GM21526 (cell line): ENCODE measurements around the gene DUSP22.
"Not testable (repeated sequence)": the region's sequence is repeated elsewhere in the genome, so short reads cannot be mapped to it uniquely, and the experiment has no call there.

ENCODE experiments used
- ATAC-seq: cut with Tn5 transposase; IDR thresholded peaks from one replicate; pipeline ENCODE4 v1.9.1; 2021; ENCODE audit warnings: moderate library complexity; ENCODE audit not compliant: unreplicated experiment, low FRiP score

Gene DUSP22, protein sequence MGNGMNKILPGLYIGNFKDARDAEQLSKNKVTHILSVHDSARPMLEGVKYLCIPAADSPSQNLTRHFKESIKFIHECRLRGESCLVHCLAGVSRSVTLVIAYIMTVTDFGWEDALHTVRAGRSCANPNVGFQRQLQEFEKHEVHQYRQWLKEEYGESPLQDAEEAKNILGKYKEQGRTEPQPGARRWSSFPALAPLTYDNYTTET

DNA sequence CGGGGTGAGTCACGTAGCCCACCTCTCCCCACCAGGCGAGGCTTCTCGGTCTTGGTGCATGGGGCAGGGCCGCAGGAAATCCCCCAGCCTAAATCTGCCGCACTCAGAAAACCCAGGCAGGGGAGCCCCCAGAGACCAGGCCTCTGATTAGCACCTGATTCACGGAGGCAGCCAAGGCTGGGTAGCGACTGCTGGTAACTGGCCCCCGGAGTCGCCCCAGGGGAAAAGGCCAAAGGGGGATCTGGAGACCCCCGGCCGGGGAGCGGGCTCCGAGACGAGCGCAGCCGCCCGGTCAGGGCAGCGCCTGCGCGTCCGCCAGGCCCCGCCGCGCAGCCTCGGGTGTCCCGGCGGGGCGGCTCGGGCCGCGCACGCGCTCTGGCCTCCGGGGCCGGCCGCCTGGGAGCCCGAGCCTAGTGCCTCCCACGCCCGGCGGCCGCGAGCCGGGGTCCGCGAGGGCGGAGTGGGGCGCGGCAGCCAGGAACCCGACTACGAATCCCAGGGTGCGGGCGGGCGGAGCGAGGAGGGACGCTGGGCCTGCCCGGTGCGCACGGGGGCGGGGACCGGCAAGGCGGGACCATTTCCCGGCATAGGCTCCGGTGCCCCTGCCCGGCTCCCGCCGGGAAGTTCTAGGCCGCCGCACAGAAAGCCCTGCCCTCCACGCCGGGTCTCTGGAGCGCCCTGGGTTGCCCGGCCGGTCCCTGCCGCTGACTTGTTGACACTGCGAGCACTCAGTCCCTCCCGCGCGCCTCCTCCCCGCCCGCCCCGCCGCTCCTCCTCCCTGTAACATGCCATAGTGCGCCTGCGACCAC, at the start of gene DUSP22:
Gene DUSP22 (plus strand): TSS at position 791 of the 809 bp plus-strand sequence. CDS start 53 bp downstream, outside the sequence.
- ATAC-seq = peak; percentile 47

DNA sequence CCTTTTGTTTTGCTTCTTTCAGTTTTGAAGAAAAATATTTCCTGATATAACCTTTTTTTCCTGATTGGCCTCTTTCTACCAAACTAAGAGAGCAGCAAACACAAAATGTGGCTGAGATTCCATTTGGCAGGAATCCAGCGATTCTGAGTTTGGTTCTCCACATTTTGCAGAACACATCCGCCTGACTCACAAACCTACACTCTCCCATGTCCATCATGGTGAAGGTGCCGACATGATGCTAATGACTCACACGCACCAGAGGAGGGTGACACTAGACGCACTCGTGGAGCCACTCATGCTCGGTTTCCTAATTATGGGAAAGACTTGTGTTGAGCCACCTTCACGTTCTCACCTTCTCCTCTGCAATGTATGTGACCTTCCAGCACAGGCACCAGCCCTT, 45.9 kb upstream of the DUSP22 start:
- ATAC-seq = no peak

DNA sequence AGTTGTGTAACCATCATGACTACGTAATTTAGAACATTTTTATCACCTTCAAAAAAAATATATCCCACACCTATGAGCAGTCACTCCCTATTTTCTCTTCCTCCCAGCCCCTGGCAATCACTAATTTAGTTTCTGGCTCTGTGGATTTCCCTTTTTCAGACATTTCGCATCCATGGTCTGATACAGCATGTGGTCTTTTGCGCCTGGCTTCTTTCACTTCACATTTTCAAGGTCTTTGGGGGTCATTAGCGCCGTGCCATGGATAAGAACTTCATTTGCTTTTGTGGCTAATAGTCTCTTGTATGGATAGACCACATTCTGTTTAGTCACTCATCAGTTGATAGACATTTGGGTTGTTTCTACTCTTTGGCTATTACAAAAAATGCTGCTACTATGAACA, 44.9 kb upstream of the DUSP22 start:
- no peak for ATAC-seq

DNA sequence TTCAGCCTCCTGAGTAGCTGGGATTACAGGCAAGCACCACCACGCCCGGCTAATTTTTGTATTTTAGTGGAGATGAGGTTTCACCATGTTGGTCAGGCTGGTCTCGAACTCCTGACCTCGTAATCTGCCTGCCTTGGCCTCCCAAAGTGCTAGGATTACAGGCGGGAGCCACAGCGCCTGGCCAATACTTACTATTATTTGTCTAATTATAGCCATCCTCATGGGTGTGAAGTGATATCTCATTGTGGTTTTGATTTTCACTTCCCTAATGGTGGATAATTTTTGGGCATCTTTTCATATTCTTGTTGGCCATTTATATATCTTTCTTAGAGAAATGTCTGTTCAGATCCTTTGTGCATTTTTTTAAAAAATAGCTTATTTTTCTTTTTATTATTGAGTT, 44.2 kb upstream of the DUSP22 start:
- ATAC-seq = not testable (repeated sequence)

DNA sequence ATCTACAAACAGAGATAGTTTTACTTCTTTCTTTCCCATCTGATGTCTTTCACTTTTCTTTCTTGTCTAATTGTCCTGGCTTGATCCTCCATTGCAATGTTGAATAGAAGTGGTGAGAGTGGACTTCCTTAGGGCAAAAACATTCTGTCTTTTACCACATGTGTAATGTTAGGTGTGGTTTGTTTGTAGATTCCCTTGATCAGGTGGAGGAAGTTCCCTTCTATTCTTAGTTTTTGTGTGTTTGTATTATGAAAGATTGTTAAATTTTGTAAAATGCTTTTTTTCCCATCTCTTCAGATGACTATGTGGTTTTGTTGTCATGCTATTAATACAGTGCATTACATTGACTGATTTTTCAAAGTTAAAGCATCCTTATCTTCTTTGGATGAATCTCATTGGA, 41.6 kb upstream of the DUSP22 start:
- ATAC-seq = no peak

DNA sequence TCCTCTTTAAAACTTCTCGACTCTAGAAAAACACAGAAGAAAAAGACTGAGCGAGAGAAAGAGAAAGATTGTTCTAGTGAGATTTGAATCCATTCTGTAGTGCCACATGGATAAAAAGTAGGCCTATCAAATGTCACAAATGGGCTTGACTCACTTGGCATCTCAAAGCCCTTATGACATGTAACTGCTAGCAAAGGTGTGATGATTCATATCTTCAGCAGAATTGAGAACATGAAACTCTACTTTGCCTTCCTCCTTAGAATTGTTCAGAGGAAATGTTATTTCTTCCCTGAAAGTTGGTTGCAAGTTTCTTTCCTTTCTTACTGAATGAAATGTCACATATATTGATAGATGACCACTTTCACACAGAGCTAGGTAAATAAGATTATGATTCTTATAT, 40.4 kb upstream of the DUSP22 start:
- no peak for ATAC-seq

DNA sequence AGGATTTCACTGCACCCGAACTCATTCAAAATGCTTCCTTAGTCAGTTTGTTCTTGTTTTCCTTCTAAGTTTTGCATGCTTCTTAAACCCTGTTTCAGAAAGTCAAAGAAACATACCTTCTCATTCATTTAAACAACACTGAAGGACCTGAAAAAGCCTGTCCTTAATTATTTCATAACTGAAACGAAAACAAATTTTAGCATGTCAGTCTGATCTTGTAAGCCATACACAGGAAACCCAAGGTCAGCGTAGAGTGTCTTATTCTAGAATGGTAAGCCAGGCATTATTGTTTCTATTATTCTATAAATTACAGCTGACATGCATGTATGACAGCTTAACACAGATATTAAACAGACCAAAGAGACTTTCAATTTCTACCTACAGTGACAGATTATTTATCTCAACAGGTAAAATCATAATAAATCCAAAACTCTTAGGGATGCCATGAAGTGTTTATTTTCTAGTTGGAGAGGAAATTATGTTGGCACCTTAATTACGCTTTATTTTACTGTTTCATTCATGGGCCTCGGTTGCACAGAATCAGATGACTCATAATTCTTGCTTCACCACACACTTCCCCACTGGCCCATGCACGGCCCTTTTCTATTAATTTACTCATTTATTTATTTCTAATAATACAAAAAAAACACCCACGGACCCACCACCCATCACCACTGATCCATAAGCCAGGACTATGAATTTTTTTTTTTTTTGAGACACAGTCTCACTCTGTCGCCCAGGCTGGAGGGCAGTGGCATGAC, 39.3 kb upstream of the DUSP22 start:
- ATAC-seq = no peak

DNA sequence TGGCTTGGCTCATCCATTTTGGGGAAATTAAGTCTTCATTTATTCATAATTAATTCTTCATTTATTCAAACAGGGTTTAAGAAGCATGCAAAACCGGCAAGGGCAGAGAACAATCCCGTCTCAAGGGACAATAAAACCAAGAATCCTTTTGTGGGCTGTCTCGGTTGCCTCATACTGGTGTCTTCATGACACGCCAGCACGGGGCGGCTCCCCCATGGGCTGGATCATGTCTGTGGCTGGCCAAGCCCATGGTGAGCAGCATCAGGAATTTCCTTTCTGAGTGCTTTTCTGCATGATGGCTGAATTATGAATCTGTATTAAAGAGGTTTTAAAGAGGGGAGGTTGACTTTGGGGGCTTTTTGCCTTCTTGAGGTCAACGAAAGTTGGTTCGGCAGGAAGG, 38.3 kb upstream of the DUSP22 start:
- ATAC-seq = no peak

DNA sequence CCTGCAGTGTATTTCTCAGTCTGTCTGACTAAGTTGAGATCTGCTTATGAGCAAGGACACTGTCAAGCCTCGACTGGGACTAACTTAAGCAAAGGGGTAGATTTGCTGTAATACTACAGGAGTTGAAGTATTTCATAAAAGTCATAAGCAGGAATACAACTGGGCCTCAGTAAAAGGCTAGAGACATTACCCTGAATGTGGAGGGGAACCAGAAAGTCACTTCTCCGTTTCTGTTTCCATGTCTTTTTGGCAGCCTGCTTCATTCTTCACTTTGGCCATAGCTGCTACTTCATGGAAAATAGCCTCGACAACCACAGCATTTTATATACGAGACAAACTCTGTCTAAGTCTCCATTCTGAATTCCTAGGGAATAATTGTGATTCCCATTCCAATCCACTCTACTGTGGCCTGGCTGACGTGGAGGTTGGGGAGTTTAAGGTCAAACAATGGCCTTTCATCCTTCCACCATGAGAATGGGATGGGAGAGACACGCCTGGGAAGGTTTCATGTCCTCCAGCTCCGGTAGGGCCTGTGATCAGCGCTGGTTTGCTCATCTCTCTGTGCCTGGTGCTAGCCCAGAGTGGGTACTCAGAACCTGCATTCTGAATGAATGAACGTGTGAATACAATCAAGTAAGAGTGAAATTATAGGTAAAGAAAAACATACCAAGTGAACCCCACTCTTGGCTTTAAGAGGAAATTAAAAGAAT, 37.1 kb upstream of the DUSP22 start:
- ATAC-seq = no peak

DNA sequence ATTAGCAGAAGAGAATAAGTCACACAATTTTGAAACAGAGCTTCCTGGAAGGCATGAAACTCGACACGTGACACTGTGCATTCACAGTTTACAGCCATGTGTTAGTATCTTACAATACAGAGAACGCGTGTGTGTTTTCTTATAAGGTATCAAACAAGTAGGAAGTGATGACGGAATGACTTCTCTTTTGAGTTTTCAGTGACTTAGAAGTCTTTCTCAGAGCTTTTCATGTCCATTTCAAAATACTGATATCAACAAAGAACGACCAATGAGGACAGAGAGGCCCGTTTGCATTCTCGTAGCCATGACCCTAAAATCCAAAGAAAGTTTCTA, 36.6 kb upstream of the DUSP22 start:
- no peak for ATAC-seq

DNA sequence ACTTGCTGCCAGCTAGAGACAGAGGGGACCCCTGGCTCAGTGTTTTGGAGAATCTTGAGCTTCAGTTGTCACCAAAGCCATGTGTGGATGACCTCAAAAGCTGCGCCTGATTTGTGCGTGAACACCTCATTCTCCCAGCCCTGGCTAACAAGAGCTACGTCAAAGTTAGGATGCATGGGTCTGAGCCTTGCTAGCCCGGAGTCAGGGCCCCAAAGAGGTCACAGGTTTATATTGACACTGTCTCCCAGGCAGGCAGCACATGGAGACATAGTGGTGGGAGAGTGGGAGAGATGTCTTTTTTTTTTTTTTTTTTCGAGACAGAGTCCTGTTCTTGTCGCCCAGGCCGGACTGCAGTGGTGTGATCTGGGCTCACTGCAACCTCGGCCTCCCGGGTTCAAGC, 36.1 kb upstream of the DUSP22 start:
- ATAC-seq = no peak

DNA sequence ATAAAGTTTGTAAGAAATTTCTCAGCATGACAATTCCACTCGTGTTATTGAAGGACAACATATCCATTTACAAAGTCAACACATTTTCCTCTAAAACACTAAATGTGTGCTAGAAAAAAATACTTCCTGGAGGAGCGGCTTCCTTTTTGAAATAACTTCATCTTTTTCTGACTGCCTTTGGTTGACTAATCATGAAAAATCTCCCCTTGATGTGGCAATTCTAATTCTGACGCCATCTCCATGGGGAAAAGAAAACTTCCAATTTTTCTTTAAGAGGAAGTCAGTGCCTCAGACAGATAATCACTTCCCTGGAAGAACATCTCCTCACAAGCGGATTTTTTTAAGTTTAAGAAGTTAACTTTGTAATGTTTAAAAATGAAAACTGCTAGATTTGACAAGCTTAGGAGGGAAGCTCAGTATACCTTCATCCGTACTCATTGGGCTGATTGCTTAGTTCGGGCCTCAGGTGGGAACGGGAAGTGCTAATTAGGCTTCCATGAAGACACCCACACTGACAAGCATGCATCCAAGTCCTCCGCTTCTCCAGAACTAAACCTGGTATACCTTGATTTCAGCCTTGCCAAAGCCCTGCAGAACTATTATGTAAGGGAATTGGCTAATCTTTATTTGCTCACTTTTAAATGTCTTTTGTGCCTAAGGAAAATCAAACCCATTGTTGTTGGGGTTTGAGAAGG, 35.1 kb upstream of the DUSP22 start:
- no peak for ATAC-seq

DNA sequence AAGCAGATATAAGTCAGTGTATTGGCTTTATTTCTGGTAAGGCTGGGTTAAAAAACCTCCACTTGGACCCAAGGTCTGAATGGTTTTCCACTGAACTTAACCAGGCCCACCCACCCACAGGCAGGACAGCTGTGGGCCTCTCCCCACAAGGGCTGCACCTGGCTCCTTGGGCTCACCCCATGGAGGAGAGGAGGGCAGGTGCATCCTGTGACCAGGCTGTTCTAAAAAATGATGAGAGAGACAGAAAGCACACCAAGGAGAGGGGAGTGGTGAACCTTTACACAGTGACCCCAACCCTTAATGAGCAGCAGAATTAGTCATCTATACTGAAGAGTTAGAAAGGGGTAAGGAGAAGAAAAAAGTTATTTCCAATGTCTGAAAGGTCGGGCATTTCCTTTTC, 34.5 kb upstream of the DUSP22 start:
- ATAC-seq = no peak

DNA sequence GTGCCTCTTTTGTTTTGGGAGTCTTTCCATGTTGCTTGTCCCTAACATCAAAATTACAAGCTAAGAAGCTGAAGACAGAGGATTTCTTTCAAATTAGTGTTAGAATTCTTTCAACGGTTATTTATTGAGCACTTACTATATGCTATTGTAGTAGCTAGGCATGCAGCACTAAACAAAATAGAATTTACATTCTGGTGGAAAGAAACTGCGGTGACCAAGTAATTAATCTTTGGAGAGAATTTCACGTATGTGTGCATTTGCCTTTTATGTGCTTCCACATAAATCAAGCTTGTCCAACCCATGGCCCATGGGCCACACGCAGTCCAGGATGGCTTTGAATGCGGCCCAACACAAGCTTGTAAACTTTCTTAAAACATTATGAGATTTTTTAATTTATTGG, 33.0 kb upstream of the DUSP22 start:
- ATAC-seq = no peak

DNA sequence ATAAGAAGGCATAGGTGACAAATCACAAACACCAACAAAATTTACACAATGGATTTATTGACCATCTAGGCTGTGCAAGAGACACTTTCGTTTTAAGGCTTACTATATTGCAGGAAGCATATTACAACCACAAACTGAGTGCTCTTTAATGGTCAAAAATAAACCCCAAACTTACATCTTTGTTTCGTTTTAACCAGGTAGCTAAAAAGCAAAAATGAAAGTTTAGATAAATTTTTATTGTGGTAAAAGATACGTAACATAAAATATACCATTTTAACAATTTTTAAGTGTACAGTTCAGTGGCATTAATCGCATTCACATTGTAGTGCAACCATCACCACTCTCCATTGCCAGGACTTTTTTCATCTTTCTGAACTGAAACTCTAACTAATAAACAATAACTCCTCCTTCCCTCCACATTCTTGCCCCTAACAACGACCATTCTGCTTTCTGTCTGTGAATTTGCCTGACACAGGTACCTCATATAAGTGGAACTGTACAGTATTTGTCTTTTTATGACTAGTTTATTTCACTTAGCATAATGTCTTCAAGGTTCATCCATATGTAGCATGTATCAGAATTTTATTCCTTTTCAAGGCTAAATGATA, 32.3 kb upstream of the DUSP22 start:
- peak; percentile 76 for ATAC-seq

DNA sequence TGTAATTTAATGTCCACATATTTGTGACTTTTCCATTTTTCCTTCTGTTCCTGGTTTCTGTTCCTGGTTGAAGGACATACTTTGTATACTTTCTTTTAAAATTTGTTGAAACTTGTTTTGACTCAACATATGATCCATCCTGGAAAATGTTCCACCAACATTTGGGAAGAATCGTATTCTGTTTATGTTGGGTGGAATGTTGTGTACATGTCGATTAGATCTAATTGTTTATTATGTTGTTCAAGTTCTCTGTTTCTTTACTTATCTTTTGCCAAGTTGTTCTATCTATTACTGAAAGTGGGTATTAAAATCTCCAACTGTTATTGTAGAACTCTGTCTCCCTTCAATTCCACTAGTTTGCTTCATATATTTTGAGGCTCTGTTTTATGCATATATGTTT, 27.7 kb upstream of the DUSP22 start:
- no peak for ATAC-seq

DNA sequence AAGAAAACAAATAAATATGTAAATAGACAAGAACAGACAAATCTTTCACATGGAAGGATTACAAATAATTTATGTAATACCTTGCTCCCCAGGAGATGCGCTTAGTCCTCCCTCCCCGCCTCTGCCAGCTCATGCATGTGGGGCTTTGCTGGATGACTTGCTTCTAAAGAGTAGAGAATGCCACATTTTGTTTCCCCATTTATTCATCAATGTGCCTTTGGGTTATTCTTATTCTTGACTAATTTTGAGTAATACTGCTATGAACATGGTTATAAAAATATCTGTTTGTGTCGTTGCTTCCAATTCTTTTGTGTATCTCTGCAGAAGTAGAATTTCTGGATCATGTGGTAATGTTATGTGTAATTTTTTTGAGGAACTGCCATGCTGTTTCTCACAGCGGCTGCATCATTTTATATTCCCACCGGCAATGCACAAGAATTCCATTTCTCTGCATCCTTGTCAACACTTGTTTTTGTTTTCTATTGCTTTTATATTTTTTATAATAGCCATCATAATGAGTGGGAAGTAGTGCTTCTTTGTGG, 23.8 kb upstream of the DUSP22 start:
- no peak for ATAC-seq

DNA sequence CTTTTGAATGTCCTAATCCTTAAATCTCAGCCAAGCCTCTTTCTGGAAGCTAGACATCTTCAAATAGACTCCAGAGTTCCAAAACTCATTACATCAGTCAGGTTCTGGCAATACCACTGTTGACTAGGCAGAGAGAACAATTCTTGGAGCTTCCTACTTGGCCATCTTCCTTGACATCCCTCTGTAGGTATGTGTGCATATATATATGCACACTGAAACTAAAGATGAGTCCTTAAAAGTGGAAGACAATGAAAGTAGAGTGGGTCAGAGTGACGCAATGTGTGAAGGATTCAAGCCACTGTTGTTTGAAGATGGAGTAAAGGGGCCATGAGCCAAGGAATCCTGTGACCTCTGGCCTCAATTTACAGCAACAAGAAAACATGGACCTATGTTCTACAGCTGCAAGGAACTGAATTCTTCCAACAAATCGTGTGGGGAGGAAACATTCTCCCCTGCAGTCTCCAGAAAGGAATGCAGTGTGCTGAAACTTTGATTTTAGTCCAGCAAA, 18.7 kb upstream of the DUSP22 start:
- no peak for ATAC-seq

DNA sequence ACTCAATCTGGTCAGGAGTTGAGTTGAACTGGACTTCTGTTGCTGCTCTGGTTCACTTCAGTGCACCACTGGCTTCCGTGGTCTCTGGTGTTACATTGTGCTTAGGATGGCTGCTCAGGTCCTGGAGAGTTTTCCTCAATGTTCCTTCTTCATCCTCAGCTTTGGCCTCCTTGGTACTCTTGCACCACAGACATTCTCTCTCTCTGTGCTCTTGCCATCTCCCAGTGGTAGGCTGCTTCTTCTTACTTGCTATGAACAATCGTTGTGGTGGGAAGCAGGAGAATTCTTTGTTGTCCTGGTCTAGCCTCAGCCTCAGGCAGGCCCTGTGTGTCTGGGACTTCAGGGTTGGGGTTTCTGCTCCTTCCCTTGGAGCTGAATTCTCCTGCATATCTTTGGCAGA, 14.5 kb upstream of the DUSP22 start:
- no peak for ATAC-seq

DNA sequence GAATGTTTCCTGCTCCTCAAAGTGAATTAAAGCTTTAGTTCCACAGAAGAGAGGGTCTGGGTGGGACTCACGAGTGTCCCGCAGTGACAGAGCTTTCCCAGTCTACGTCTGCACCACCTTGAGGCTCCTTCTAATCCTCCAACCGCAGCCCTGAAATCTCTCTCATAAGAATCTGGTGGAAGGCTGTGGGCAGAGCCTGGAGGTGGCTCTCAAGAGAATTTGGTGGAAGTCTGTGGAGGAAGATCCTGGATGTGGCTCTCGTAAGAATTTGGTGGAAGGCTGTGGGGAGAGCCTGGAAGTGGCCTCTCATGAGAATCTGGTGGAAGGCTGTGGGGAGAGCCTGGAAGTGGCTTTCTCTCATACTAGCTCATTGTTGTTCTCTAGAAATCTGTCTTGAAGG, 13.8 kb upstream of the DUSP22 start:
- ATAC-seq = no peak
